AG04449 (cell line): ENCODE results near the gene IL6R.

Source experiments
- CTCF ChIA-PET: fragments of 350-600 bp; formaldehyde crosslinking; extraction: SDS; loops from one replicate; lab custom pipeline; 2021; ENCODE audit warnings: antibody characterized with exemption; lab: Yijun Ruan, JAX
- POLR2A ChIA-PET: fragments of 400-600, 350-600 bp; formaldehyde crosslinking; extraction: SDS; loops from one replicate; lab custom pipeline; 2020; ENCODE audit warnings: antibody characterized with exemption, inconsistent platforms; lab: Yijun Ruan, JAX
- DNase-seq: peaks from one replicate; pipeline ENCODE4 v3.0.0-alpha.2; 2010; ENCODE audit warnings: low read depth, low spot score
- H3K4me3 ChIP-seq: 2 replicates; pipeline ENCODE4 v1.5.1; 2011; ENCODE audit warnings: low read depth, mild to moderate bottlenecking, control low read depth, low read length
- TF ChIP-seq, protein P1 (sequence below): IDR thresholded peaks from one replicate; pipeline ENCODE4 v1.5.1; 2011; ENCODE audit warnings: mild to moderate bottlenecking, moderate library complexity, low read length, control low read depth, inconsistent platforms; ENCODE audit not compliant: insufficient read depth; ENCODE audit errors: missing control alignments

IL6R gene

DNA sequence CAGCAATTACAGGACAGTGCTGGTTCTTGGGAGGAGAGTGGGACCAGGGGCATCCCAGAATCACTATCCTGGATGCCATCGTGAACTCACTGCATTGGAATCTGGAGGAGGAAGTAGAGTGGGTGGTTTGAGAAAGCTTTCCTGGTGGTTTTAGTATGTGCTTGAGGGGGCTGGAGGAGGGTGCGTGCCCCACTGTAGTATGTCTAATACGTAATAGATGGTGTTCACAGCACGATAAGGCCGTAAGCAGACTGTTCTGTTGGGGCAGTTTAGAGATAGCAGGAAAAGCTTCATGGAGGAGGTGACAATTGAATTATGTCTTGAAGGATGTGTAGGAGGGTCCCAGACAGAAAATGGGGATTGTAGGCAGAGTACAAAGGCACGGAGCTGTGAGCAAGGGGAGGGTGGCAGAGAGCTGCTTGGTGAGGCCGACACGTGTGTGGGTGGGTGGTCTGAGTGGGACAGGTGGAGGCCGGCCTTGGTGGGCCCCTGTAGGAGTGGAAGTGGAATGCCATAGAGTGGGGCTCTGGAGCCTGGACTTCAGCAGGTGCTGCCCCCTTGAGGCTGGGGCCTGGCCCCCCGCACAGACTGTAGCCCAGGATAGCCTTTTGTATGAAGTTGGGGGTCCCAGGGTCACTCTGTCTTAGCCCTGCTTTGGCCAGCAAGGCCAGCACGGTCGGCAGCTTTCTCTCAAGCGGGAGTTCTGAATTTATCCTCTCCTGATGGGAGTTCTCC, 37.0 kb downstream of the IL6R start:
- TF ChIP-seq, protein P1, sequence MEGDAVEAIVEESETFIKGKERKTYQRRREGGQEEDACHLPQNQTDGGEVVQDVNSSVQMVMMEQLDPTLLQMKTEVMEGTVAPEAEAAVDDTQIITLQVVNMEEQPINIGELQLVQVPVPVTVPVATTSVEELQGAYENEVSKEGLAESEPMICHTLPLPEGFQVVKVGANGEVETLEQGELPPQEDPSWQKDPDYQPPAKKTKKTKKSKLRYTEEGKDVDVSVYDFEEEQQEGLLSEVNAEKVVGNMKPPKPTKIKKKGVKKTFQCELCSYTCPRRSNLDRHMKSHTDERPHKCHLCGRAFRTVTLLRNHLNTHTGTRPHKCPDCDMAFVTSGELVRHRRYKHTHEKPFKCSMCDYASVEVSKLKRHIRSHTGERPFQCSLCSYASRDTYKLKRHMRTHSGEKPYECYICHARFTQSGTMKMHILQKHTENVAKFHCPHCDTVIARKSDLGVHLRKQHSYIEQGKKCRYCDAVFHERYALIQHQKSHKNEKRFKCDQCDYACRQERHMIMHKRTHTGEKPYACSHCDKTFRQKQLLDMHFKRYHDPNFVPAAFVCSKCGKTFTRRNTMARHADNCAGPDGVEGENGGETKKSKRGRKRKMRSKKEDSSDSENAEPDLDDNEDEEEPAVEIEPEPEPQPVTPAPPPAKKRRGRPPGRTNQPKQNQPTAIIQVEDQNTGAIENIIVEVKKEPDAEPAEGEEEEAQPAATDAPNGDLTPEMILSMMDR = peak; percentile 24
- POLR2A ChIA-PET = interaction anchor here (0.7 kb wide), 1 partner anchor 548 kb away, joined by 3 read pairs; no protein-coding TSS in a partner anchor
- no peak for DNase-seq
- CTCF ChIA-PET = interaction anchor here (0.6 to 2.2 kb wide), 10 partner anchors 10 to 821 kb away, joined by 3 to 8 read pairs (median 4); no protein-coding TSS in a partner anchor
- H3K4me3 ChIP-seq = no peak overlapping the region

DNA sequence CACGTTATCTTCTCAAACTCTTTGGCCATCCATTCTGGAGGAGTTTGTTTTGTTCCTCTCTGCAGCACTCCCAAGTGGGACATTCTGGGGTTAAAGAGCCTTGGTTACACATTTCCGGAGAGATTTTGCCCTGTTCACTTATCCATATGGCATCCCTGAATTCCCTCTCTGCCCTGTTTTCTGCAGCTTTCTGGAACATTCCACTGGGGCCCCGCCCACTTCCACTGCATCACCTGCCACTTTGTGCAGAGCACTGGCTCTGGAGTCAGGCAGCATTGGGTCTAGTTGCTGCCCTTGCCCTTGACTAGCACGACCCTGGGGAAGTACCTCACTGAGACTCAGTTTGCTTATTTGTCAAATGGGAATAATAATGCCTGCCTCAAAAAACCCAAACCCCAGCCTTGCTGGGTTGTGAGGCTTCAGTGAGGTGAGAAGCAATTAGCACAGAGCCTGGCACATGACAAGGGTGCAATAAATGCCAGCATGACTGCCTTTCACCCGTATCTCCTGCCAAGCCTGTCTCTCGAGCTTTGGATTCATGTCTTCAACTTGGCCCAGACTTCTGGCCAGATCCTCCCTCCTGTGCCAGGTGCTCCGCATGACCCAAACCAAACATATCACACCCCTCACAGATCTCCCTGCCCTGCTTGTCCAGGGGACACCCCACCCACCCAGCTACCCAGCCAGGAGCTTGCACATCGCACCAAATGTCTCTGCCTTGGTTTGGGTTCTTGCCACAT, 38.3 kb downstream of the IL6R start:
- TF ChIP-seq, protein P1 = no peak
- ChIA-PET CTCF (interaction anchor here (0.8 to 2.2 kb wide), 7 partner anchors 11 to 117 kb away, joined by 3 to 8 read pairs (median 3); no protein-coding TSS in a partner anchor), POLR2A (interaction anchor here (0.7 kb wide), 1 partner anchor 547 kb away, joined by 3 read pairs; no protein-coding TSS in a partner anchor)
- no peak overlapping the region for H3K4me3 ChIP-seq
- DNase-seq = no peak

DNA sequence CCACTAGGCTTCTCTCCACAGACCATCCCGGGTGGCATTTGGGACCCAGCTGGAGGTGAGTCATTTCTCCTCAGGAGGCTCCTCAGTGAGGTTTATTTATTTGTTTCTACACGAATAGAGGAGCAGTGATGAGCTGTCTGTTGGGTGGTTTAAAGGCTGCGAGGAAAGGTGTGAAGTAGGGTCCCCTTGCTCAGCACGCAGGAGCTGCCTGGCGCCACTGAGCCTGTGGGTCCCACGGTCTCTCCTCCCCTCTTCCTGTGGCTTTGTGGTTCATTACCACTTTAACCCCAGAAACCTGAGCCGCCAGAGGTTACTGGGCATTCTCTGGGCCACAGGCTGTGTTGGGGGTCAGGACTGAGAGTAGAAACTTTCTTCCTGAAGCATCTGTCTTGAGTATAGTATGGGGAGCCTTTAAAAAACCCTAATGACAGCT, 39.9 kb downstream of the IL6R start:
- no peak for DNase-seq
- POLR2A ChIA-PET = interaction anchor here (1.0 kb wide), 1 partner anchor 19 kb away, joined by 3 read pairs; no protein-coding TSS in a partner anchor

DNA sequence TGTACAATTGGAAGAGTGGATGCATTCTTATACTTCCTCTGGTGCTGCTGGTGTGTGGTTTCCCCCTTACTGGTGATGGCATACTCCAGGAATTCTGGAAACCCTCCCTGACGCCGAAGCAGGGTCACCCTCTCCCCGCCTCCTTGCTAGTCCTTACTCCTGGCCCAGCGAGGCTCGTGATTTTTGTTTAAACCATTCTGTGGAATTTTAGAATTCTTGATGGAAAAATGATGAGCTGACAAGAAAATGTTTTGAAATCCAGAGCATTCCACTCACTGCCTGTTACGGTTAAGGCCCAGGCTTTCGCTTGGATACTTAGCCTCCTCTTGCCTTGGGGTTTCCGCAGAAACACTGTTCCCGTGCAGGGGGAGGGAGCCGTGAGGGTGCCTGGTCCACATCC, 41.1 kb downstream of the IL6R start:
- POLR2A ChIA-PET = interaction anchor here (1.0 kb wide), 1 partner anchor 15 kb away, joined by 4 read pairs; no protein-coding TSS in a partner anchor
- TF ChIP-seq, protein P1 = no peak
- CTCF ChIA-PET = interaction anchor here (1.3 to 1.6 kb wide), 3 partner anchors 16 to 41 kb away, joined by 3 to 6 read pairs (median 5); partner anchors contain the start of gene IL6R
- DNase-seq = peak; percentile 85
- H3K4me3 ChIP-seq = no peak overlapping the region

More for the DNA sequence above, 39.9 kb downstream of the IL6R start:
- CTCF ChIA-PET = interaction anchor here (1.1 to 1.6 kb wide), 3 partner anchors 14 to 39 kb away, joined by 3 to 6 read pairs (median 3); partner anchors contain the start of gene IL6R
- no peak overlapping the region for H3K4me3 ChIP-seq
- TF ChIP-seq, protein P1 = no peak

DNA sequence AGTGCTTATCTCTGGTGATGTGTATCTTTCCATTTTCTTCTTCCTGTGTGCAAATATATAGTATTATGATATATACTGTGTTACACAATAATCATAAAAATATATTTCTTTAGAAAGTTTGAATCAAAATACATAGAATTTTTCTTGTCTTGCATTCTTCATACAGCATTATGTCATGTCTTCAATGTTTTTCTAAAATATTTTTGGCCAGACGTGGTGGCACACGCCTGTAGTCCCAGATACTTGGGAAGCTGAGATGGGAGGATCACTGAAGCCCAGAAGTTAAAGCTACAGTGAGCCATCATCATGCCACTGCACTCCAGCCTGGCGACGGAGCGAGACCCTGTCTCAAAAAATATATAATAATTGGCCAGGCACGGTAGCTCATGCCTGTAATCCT, 41.6 kb downstream of the IL6R start:
- TF ChIP-seq, protein P1 = no peak
- POLR2A ChIA-PET = interaction anchor here (1.0 kb wide), 1 partner anchor 15 kb away, joined by 4 read pairs; no protein-coding TSS in a partner anchor
- CTCF ChIA-PET = interaction anchor here (1.3 kb wide), 2 partner anchors 16 to 32 kb away, joined by 3 to 5 read pairs; no protein-coding TSS in a partner anchor
- H3K4me3 ChIP-seq = no peak overlapping the region
- DNase-seq = no peak
